ENCODE results near the gene PDE8B. TPM values are rescaled to one million over a fixed set of nuclear protein-coding genes. Genes with fewer than 3 reads are reported as not detected.

The PDE8B gene
- total and polyA plus RNA-seq, 2 donors (not counting 1 experiment from before 2014, with no cell fraction given) = 0.07 TPM; not detected in 1

DNA sequence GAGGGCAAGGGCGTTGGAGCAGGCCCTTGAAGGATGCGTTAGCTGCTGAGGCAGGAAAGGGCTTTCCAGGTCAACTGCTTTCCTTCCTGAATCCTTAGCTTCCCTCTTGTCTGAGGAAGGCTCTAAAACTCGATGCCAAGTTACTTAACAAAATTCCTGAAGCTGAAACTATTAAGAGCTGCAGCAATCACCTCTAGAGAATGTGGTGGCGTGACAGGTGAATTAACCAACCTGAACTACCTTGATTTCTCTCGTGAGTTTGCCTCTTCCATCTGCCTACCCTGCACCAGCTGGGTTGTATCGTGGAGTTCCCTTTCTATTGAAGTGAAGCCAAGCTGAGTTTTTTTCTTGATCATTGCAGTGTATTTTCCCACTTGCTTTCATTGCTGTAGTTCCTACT is 96.1 kb downstream of the PDE8B start:
- no peak overlapping the region for H3K4me3 Mint-ChIP-seq
- H2AFZ ChIP-seq (ENCODE audit: insufficient read depth, low read depth, low read length, poor library complexity, severe bottlenecking) = no peak overlapping the region
- H3K4me2 ChIP-seq (replicated peaks; ENCODE audit: low read depth, low read length, poor library complexity, severe bottlenecking) = no peak overlapping the region
- H4K20me1 ChIP-seq (ENCODE audit: control insufficient read depth, insufficient read depth, low read length, poor library complexity, severe bottlenecking) = no peaks in the 10 kb centered on the region
- no peak overlapping the region for H3K27ac Mint-ChIP-seq
- POLR2A ChIA-PET = no interaction called here
- H3K79me2 ChIP-seq (ENCODE audit: control insufficient read depth, insufficient read depth, low read length) = no peaks in the 10 kb centered on the region
- ATAC-seq (ENCODE audit: low read depth) (no peak), DNase-seq (no peak)
- H3K4me1 Mint-ChIP-seq = peaks cover 2% of the 10 kb centered on the region
- H3K27me3 ChIP-seq (replicated peaks in 1 of 4; ENCODE audit: control extremely low read depth in 1 of 4, control insufficient read depth in 3 of 4, insufficient read depth in 4 of 4, low read length in 3 of 4) = no peaks in the 10 kb centered on the region
- H3K36me3 ChIP-seq (replicated peaks in 1 of 2; ENCODE audit: control extremely low read depth in 1 of 2, control insufficient read depth in 1 of 2, extremely low read depth in 1 of 2, insufficient read depth in 2 of 2, low read length in 1 of 2) = no peaks in the 10 kb centered on the region
- H3K27me3 Mint-ChIP-seq = no peaks in the 10 kb centered on the region
- no peaks in the 10 kb centered on the region for H3K9me3 ChIP-seq (ENCODE audit: control extremely low read depth in 1 of 3, control insufficient read depth in 2 of 3, insufficient read depth in 1 of 3, low read length in 2 of 3)
- WGBS (ENCODE audit: insufficient coverage) = 82% methylated on average over 5 of the region's 6 CpGs
- H3K9me3 Mint-ChIP-seq (ENCODE audit: insufficient read depth) = no peaks in the 10 kb centered on the region
- TF ChIP-seq, protein P1, sequence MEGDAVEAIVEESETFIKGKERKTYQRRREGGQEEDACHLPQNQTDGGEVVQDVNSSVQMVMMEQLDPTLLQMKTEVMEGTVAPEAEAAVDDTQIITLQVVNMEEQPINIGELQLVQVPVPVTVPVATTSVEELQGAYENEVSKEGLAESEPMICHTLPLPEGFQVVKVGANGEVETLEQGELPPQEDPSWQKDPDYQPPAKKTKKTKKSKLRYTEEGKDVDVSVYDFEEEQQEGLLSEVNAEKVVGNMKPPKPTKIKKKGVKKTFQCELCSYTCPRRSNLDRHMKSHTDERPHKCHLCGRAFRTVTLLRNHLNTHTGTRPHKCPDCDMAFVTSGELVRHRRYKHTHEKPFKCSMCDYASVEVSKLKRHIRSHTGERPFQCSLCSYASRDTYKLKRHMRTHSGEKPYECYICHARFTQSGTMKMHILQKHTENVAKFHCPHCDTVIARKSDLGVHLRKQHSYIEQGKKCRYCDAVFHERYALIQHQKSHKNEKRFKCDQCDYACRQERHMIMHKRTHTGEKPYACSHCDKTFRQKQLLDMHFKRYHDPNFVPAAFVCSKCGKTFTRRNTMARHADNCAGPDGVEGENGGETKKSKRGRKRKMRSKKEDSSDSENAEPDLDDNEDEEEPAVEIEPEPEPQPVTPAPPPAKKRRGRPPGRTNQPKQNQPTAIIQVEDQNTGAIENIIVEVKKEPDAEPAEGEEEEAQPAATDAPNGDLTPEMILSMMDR (IDR thresholded peaks at IDR 0.05) = no peak
- TF ChIP-seq EZH2 (IDR thresholded peaks at IDR 0.05; ENCODE audit: borderline replicate concordance, insufficient read depth, low read depth, low read length, poor library complexity, severe bottlenecking) = no peak
- intact Hi-C loops (cut with micrococcal nuclease) = no loop called here
- no peak overlapping the region for H3K4me3 ChIP-seq (ENCODE audit: control extremely low read depth in 1 of 5, extremely low read depth in 1 of 5, insufficient read depth in 1 of 5, low read depth in 2 of 5, low read length in 4 of 5)
- CTCF ChIA-PET = no interaction called here
- no peak overlapping the region for H3K9ac ChIP-seq (ENCODE audit: low read length)
- no peak overlapping the region for H3K27ac ChIP-seq (ENCODE audit: low read length in 2 of 2)
- H3K4me1 ChIP-seq (ENCODE audit: control insufficient read depth in 2 of 2, insufficient read depth in 2 of 2, low read length in 2 of 2) = no peaks in the 10 kb centered on the region

DNA sequence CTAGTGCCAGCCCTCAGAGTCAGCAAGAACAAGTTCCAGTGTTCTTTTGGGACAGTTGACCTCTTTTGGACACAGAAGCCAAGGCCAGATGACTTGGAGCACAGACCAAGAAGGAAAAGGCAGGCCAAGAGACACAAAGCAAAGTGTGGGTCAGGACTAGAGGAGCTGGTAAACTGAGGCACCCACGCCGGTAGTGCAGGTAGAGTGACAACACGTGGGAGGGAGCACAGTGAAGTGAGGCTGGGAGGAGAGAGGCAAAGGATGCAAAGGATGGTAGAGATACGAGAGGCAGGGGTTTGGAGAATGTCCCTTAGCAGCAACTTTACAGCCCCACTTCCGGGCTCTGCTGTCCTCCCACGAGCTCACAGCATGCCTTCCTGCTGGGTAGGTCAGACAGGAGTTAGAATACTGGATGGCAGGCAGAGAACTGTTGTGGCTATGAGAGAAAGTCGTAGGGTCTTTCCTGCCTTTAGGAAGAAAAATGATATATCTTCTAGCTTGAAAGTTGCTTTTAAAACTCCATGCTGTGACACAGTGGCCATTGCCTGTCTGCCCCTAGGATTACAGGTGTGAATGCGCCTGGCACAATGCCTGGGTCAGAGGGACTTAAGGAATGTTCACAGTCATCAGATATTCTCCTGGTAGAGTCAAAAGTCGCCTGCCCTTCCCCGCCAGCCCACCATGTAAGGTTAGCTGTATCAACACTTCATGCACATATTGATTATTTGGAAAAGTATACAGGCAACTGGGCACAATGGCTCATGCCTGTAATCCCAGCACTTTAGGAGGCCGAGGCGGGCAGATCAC is 97.9 kb downstream of the PDE8B start:
- no peaks in the 10 kb centered on the region for H3K36me3 ChIP-seq (replicated peaks in 1 of 2; ENCODE audit: control extremely low read depth in 1 of 2, control insufficient read depth in 1 of 2, extremely low read depth in 1 of 2, insufficient read depth in 2 of 2, low read length in 1 of 2)
- no peak for TF ChIP-seq EZH2 (IDR thresholded peaks at IDR 0.05; ENCODE audit: borderline replicate concordance, insufficient read depth, low read depth, low read length, poor library complexity, severe bottlenecking)
- TF ChIP-seq, protein P1 (IDR thresholded peaks at IDR 0.05) = no peak
- 86% methylated on average over 8 of the region's 12 CpGs for WGBS (ENCODE audit: insufficient coverage)
- H3K27ac ChIP-seq (ENCODE audit: low read length in 2 of 2) = no peak overlapping the region
- no peaks in the 10 kb centered on the region for H4K20me1 ChIP-seq (ENCODE audit: control insufficient read depth, insufficient read depth, low read length, poor library complexity, severe bottlenecking)
- ChIA-PET POLR2A (no interaction called here), CTCF (no interaction called here)
- H3K27me3 ChIP-seq (replicated peaks in 1 of 4; ENCODE audit: control extremely low read depth in 1 of 4, control insufficient read depth in 3 of 4, insufficient read depth in 4 of 4, low read length in 3 of 4) = no peaks in the 10 kb centered on the region
- H3K9me3 ChIP-seq (ENCODE audit: control extremely low read depth in 1 of 3, control insufficient read depth in 2 of 3, insufficient read depth in 1 of 3, low read length in 2 of 3) = no peaks in the 10 kb centered on the region
- no peak overlapping the region for H3K27ac Mint-ChIP-seq
- no peaks in the 10 kb centered on the region for H3K4me1 Mint-ChIP-seq
- no peaks in the 10 kb centered on the region for H3K79me2 ChIP-seq (ENCODE audit: control insufficient read depth, insufficient read depth, low read length)
- H3K9ac ChIP-seq (ENCODE audit: low read length) = no peak overlapping the region
- no peak overlapping the region for H3K4me3 ChIP-seq (ENCODE audit: control extremely low read depth in 1 of 5, extremely low read depth in 1 of 5, insufficient read depth in 1 of 5, low read depth in 2 of 5, low read length in 4 of 5)
- H3K9me3 Mint-ChIP-seq (ENCODE audit: insufficient read depth) = no peaks in the 10 kb centered on the region
- no peaks in the 10 kb centered on the region for H3K4me1 ChIP-seq (ENCODE audit: control insufficient read depth in 2 of 2, insufficient read depth in 2 of 2, low read length in 2 of 2)
- H3K4me2 ChIP-seq (replicated peaks; ENCODE audit: low read depth, low read length, poor library complexity, severe bottlenecking) = no peak overlapping the region
- DNase-seq (no peak), ATAC-seq (ENCODE audit: low read depth) (no peak)
- H3K27me3 Mint-ChIP-seq = no peaks in the 10 kb centered on the region
- H2AFZ ChIP-seq (ENCODE audit: insufficient read depth, low read depth, low read length, poor library complexity, severe bottlenecking) = no peak overlapping the region
- H3K4me3 Mint-ChIP-seq = no peak overlapping the region
- intact Hi-C loops (cut with micrococcal nuclease) = no loop called here
